Urinary bladder (tissue), 4 donors: ENCODE data around the gene ERBB3. TPM values are rescaled to one million over a fixed set of nuclear protein-coding genes. Genes with fewer than 3 reads are reported as not detected.

ENCODE experiments used
- DNase-seq: peaks from one replicate; pipeline ENCODE4 v3.0.0-alpha.2; 2015; ENCODE audit errors: extremely low spot score
- H3K27ac ChIP-seq: one replicate; pipeline ENCODE4 v1.5.1; 2013; ENCODE audit warnings: low read depth, mild to moderate bottlenecking, moderate library complexity
- H3K36me3 ChIP-seq: one replicate; pipeline ENCODE4 v1.6.1; 2013; ENCODE audit warnings: mild to moderate bottlenecking, moderate library complexity; ENCODE audit not compliant: insufficient read depth
- H3K4me1 ChIP-seq: one replicate; pipeline ENCODE4 v1.6.1; 2013; ENCODE audit warnings: mild to moderate bottlenecking, moderate library complexity; ENCODE audit not compliant: insufficient read depth
- H3K4me3 ChIP-seq: one replicate; pipeline ENCODE4 v1.5.1; 2013; ENCODE audit warnings: low read depth, low read length
- WGBS: extraction: QIAGEN DNeasy Blood & Tissue Kit; methylation state at CpG from one replicate; pipeline ENCODE4 v1.1.7; 2013; 5-methylcytosine and 5-hydroxymethylcytosine counted together
- polyA plus RNA-seq: library from polyadenylated mRNA; stranded (reverse); fragments of 200-250 nt; gene quantifications from one replicate; pipeline ENCODE4 v1.2.3, GENCODE V29; 2013
- total RNA-seq: library from RNA; depleted of rRNA; stranded (reverse); fragments of >200 nt; gene quantifications from one replicate; pipeline ENCODE4 v1.2.3, GENCODE V29; 2014
- donor health status: healthy with polysubstance abuse.
- donor health status: healthy.

ERBB3 gene
- total and polyA plus RNA-seq, 2 donors: 11.4 to 34.4 TPM

- WGBS: 80% methylated on average over 3 of the region's 3 CpGs
- H3K27ac ChIP-seq: no peak overlapping the region
- DNase-seq: no peak
- H3K4me1 ChIP-seq: no peaks in the 10 kb centered on the region
- no peaks in the 10 kb centered on the region for H3K36me3 ChIP-seq
- no peak overlapping the region for H3K4me3 ChIP-seq
Observed at GRCh38 chr12:56086096-56086495, 6.1 kb downstream of the ERBB3 start.

- no peak overlapping the region for H3K27ac ChIP-seq
- no peaks in the 10 kb centered on the region for H3K4me1 ChIP-seq
- no peak overlapping the region for H3K4me3 ChIP-seq
- H3K36me3 ChIP-seq: no peaks in the 10 kb centered on the region
- no peak for DNase-seq
- WGBS: 81% methylated on average over 6 of the region's 6 CpGs
Observed at GRCh38 chr12:56086608-56087007, 6.6 kb downstream of the ERBB3 start.

GRCh38 chr12:56087220-56087619 is 7.3 kb downstream of the ERBB3 start:
- 78% methylated on average over 6 of the region's 6 CpGs for WGBS
- Histone ChIP-seq H3K36me3 (no peaks in the 10 kb centered on the region), H3K27ac (no peak overlapping the region), H3K4me3 (no peak overlapping the region), H3K4me1 (no peaks in the 10 kb centered on the region)
- DNase-seq: no peak

- no peak overlapping the region for H3K27ac ChIP-seq
- no peak for DNase-seq
- H3K36me3 ChIP-seq: no peaks in the 10 kb centered on the region
- 84% methylated on average over 6 of the region's 6 CpGs for WGBS
- H3K4me3 ChIP-seq: no peak overlapping the region
- no peaks in the 10 kb centered on the region for H3K4me1 ChIP-seq
Observed at GRCh38 chr12:56097738-56098137, 17.8 kb downstream of the ERBB3 start.

GRCh38 chr12:56098592-56098991 is 18.6 kb downstream of the ERBB3 start:
- no peak for DNase-seq
- 83% methylated on average over 3 of the region's 3 CpGs for WGBS
- Histone ChIP-seq H3K36me3 (no peaks in the 10 kb centered on the region), H3K4me3 (no peak overlapping the region), H3K27ac (no peak overlapping the region), H3K4me1 (no peaks in the 10 kb centered on the region)

- Histone ChIP-seq H3K27ac (no peak overlapping the region), H3K4me3 (no peak overlapping the region), H3K36me3 (no peaks in the 10 kb centered on the region), H3K4me1 (no peaks in the 10 kb centered on the region)
- 90% methylated on average over 4 of the region's 4 CpGs for WGBS
- no peak for DNase-seq
Observed at GRCh38 chr12:56099787-56100186, 19.8 kb downstream of the ERBB3 start.

- H3K4me3 ChIP-seq: no peak overlapping the region
- 89% methylated on average over 14 of the region's 14 CpGs for whole genome bisulfite sequencing
- H3K27ac ChIP-seq: no peak overlapping the region
- no peak for DNase-seq
- H3K4me1 ChIP-seq: no peaks in the 10 kb centered on the region
- H3K36me3 ChIP-seq: no peaks in the 10 kb centered on the region
Observed at GRCh38 chr12:56101045-56101444, 21.1 kb downstream of the ERBB3 start.

GRCh38 chr12:56102683-56103065 is 22.7 kb downstream of the ERBB3 start:
- WGBS: 74% methylated on average over 1 of the region's 1 CpG
- no peak overlapping the region for H3K27ac ChIP-seq
- no peaks in the 10 kb centered on the region for H3K4me1 ChIP-seq
- peaks cover 3% of the 10 kb centered on the region for H3K36me3 ChIP-seq
- DNase-seq: no peak
- H3K4me3 ChIP-seq: no peak overlapping the region

- H3K4me3 ChIP-seq: peak overlapping the region; percentile 72
- H3K27ac ChIP-seq: no peak overlapping the region
- no peak for DNase-seq
- no peaks in the 10 kb centered on the region for H3K4me1 ChIP-seq
- H3K36me3 ChIP-seq: peaks cover 3% of the 10 kb centered on the region
- 52% methylated on average over 6 of the region's 6 CpGs for WGBS
Observed at GRCh38 chr12:56103066-56103711, 23.2 kb downstream of the ERBB3 start.

- H3K36me3 ChIP-seq: peaks cover 3% of the 10 kb centered on the region
- peak overlapping the region; percentile 81 for H3K27ac ChIP-seq
- no peak for DNase-seq
- 1% methylated on average over 8 of the region's 8 CpGs for WGBS
- peak overlapping the region; percentile 72 for H3K4me3 ChIP-seq
- no peaks in the 10 kb centered on the region for H3K4me1 ChIP-seq
Observed at GRCh38 chr12:56103823-56104108, 23.8 kb downstream of the ERBB3 start.

- peak within 1 kb of the TSS; percentile 72 for H3K4me3 ChIP-seq
- peak; percentile 97 for DNase-seq
- under 1% methylated on average over 60 of the region's 60 CpGs for WGBS
- H3K36me3 ChIP-seq: peaks cover 3% of the 10 kb centered on the region
- H3K27ac ChIP-seq: peak within 1 kb of the TSS; percentile 81
- no peaks in the 10 kb centered on the region for H3K4me1 ChIP-seq
Observed at GRCh38 chr12:56104109-56104814, 24.3 kb downstream of the ERBB3 start, which contains the start of gene PA2G4. Gene PA2G4, plus strand, starts transcription at chr12:56104559. Its CDS starts 179 bp downstream, at chr12:56104738.

- Histone ChIP-seq H3K27ac (peak overlapping the region; percentile 55), H3K4me1 (no peaks in the 10 kb centered on the region), H3K36me3 (peaks cover 9% of the 10 kb centered on the region), H3K4me3 (peak overlapping the region; percentile 72)
- under 1% methylated on average over 40 of the region's 40 CpGs for WGBS
- DNase-seq: no peak
Observed at GRCh38 chr12:56104815-56105608, 25.0 kb downstream of the ERBB3 start.

- H3K27ac ChIP-seq: no peak overlapping the region
- WGBS: 27% methylated on average over 2 of the region's 2 CpGs
- H3K36me3 ChIP-seq: peaks cover 9% of the 10 kb centered on the region
Observed at GRCh38 chr12:56105609-56105902, 25.6 kb downstream of the ERBB3 start.

GRCh38 chr12:56107242-56107641 is 27.3 kb downstream of the ERBB3 start:
- Histone ChIP-seq H3K4me3 (no peak overlapping the region), H3K27ac (no peak overlapping the region), H3K4me1 (no peaks in the 10 kb centered on the region), H3K36me3 (peaks cover 13% of the 10 kb centered on the region)
- WGBS: 92% methylated on average over 3 of the region's 3 CpGs
- no peak for DNase-seq

More at GRCh38 chr12:56105609-56105902, 25.6 kb downstream of the ERBB3 start:
- Histone ChIP-seq H3K4me3 (peak overlapping the region; percentile 72), H3K4me1 (no peaks in the 10 kb centered on the region)
- DNase-seq: no peak
